ENCODE measurements around the gene SNAP91.

DNA sequence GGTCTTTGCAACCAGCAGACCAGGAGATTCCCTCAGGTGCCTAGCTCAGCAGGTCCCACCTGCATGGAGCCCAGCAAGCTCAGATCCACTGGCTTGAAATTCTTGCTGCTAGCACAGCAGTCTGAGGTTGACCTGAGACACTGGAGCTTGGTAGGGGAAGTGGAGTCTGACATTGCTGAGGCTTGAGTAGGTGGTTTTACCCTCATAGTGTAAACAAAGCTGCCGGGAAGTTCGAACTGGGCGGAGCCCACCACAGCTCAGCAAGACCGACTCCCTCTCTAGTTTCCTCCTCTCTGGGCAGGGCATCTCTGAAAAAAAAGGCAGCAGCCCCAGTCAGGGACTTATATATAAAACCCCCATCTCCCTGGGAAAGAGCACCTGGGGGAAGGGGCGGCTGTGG lies 162.3 kb downstream of the SNAP91 start:
- TF ChIP-seq, protein P1, sequence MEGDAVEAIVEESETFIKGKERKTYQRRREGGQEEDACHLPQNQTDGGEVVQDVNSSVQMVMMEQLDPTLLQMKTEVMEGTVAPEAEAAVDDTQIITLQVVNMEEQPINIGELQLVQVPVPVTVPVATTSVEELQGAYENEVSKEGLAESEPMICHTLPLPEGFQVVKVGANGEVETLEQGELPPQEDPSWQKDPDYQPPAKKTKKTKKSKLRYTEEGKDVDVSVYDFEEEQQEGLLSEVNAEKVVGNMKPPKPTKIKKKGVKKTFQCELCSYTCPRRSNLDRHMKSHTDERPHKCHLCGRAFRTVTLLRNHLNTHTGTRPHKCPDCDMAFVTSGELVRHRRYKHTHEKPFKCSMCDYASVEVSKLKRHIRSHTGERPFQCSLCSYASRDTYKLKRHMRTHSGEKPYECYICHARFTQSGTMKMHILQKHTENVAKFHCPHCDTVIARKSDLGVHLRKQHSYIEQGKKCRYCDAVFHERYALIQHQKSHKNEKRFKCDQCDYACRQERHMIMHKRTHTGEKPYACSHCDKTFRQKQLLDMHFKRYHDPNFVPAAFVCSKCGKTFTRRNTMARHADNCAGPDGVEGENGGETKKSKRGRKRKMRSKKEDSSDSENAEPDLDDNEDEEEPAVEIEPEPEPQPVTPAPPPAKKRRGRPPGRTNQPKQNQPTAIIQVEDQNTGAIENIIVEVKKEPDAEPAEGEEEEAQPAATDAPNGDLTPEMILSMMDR (IDR thresholded peaks at IDR 0.05; ENCODE audit: borderline replicate concordance, extremely low read depth, low read length, poor library complexity, severe bottlenecking): no peak
- no peak for TF ChIP-seq EZH2 (IDR thresholded peaks at IDR 0.05; ENCODE audit: borderline replicate concordance, low read depth, low read length, severe bottlenecking)
